ENCODE measurements around the gene ZNF609.

Gene ZNF609

DNA sequence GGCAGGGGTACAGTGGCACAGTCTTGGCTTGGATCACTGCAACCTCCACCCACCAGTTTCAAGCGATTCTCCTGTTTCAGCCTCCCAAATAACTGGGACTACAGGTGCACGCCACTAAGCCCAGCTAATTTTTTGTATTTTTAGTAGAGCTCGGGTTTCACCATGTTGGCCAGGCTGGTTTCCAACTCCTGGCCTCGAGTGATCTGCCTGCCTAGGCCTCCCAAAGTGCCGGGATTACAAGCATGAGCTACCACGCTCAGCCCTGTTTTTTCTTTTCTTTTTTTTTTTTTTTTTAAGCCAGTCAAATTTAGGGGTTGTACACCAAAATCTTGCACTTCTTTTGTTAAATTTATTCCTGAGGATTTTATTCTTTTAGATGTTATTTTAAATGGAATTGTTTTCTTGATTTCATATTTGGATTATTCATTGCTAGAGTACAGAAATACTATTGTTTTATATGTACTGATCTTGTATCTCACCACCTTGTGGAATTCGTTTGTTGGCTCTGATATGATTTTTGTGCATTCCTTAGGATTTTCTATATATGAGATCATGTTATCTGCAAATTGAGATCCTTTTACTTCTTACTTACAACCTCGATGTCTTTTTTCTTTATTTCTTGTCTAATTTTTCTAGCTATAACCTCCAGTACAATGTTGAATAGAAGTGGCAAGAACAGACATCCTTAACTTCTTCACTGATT is 65.6 kb downstream of the ZNF609 start:
- H3K4me3 ChIP-seq (replicated peaks in 1 of 2; ENCODE audit: low read depth in 2 of 2, low read length in 2 of 2), result no peak overlapping the region
- no peak for TF ChIP-seq CTCF (IDR thresholded peaks at IDR 0.05; ENCODE audit: low read depth, low read length)
- DNase-seq (ENCODE audit: low read depth in 2 of 2), result peak in 1 of 2 donors; percentile 39

GRCh38 chr15:64527263-64527984 is 67.0 kb downstream of the ZNF609 start:
- TF ChIP-seq CTCF (IDR thresholded peaks at IDR 0.05; ENCODE audit: low read depth, low read length), result no peak
- DNase-seq (ENCODE audit: low read depth in 2 of 2), result peak; percentile 49 to 77
- no peak overlapping the region for H3K4me3 ChIP-seq (replicated peaks in 1 of 2; ENCODE audit: low read depth in 2 of 2, low read length in 2 of 2)

DNA sequence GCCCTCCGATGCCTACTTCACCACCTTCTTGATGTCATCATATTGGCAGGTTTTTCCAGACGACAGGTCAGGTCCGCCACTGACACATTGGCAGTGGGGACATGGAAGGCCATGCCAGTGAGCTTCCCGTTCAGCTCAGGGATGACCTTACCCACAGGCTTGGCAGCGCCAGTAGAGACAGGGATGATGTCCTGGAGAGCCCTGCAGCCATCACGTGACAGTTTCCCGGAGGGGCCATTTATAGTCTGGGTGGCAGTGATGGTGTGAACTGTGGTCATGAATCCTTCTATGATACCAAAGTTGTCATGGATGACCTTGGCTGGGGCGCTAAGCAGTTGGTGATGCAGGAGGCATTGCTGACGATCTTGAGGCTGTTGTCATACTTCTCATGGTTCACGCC is 68.5 kb downstream of the ZNF609 start:
- no peak for DNase-seq (ENCODE audit: low read depth in 2 of 2)
- TF ChIP-seq CTCF (IDR thresholded peaks at IDR 0.05; ENCODE audit: low read depth, low read length), result no peak
- H3K4me3 ChIP-seq (replicated peaks in 1 of 2; ENCODE audit: low read depth in 2 of 2, low read length in 2 of 2), result no peak overlapping the region

DNA sequence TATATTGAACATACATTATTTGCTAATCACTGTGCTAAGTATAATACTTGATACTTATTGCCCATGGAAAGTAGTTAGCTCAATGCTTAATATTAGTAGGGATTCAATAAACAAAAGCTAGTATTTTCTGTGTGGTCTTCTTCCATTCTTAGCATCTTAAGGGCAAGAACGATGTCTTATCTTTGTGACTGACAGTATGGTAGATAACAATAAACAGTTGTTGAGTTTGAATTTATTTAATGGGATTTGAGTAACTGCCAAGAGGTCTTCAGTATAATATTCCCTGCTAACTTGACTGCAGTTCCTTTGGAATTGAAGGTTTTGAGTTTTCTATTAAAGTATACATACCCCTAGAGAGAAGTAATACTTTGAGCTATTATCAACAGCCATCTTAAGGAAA is 70.1 kb downstream of the ZNF609 start:
- TF ChIP-seq CTCF (IDR thresholded peaks at IDR 0.05; ENCODE audit: low read depth, low read length), result no peak
- no peak for DNase-seq (ENCODE audit: low read depth in 2 of 2)
- no peak overlapping the region for H3K4me3 ChIP-seq (replicated peaks in 1 of 2; ENCODE audit: low read depth in 2 of 2, low read length in 2 of 2)

DNA sequence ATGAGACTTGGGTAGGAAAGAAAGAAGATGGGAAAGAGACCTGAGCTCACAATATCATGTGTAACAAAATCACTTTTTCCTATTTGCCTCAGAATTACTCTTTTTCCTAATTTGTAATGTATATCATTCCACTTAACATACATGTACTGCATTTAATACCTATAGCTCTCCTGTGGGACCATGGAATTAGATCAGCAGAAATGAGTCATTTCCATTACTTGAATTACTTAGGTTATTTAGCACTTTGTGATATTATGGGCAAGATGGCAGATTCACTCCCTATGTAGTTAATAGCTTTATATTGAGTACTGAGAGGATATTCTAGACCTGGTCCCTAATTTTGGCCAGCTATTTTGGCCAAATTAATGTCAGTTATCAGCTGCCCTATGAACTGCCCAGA is 70.5 kb downstream of the ZNF609 start:
- no peak overlapping the region for H3K4me3 ChIP-seq (replicated peaks in 1 of 2; ENCODE audit: low read depth in 2 of 2, low read length in 2 of 2)
- DNase-seq (ENCODE audit: low read depth in 2 of 2), result no peak
- TF ChIP-seq CTCF (IDR thresholded peaks at IDR 0.05; ENCODE audit: low read depth, low read length), result no peak

- TF ChIP-seq CTCF (IDR thresholded peaks at IDR 0.05; ENCODE audit: low read depth, low read length), result no peak
- no peak for DNase-seq (ENCODE audit: low read depth in 2 of 2)
- H3K4me3 ChIP-seq (replicated peaks in 1 of 2; ENCODE audit: low read depth in 2 of 2, low read length in 2 of 2), result no peak overlapping the region
Measured at GRCh38 chr15:64532521-64533315, 72.3 kb downstream of the ZNF609 start.

Data from cardiac fibroblast (primary cell).